SHP77 (cell line): Measurements from ENCODE around the gene SSX5.
"Not testable (repeated sequence)": the region's sequence is repeated elsewhere in the genome, so short reads cannot be mapped to it uniquely, and the experiment has no call there.

ENCODE experiments used
- DNase-seq, 2 experiments: peaks; one replicate each; lab custom pipeline; 2025; lab: John Stamatoyannopoulos, UW

SSX5 gene

GRCh38 chrX:48196745-48197201 lies at the start of gene SSX5:
TSS of gene SSX5 (minus strand) at chrX:48196795. CDS start at chrX:48195358, 1,437 bp downstream.
- no peak for DNase-seq

GRCh38 chrX:48224196-48224595 lies 27.6 kb upstream of the SSX5 start:
- not testable (repeated sequence) for DNase-seq

- DNase-seq, result not testable (repeated sequence)
Measured at GRCh38 chrX:48214341-48214740, 17.7 kb upstream of the SSX5 start.

- DNase-seq, result not testable (repeated sequence)
Measured at GRCh38 chrX:48190024-48190423, 6.6 kb downstream of the SSX5 start.

GRCh38 chrX:48181882-48182281 lies 14.7 kb downstream of the SSX5 start:
- not testable (repeated sequence) for DNase-seq

- DNase-seq, result no peak
Measured at GRCh38 chrX:48180811-48181210, 15.8 kb downstream of the SSX5 start.

GRCh38 chrX:48179691-48180090 lies 16.9 kb downstream of the SSX5 start:
- DNase-seq, result no peak

GRCh38 chrX:48166322-48166721 lies 30.3 kb downstream of the SSX5 start:
- not testable (repeated sequence) for DNase-seq

GRCh38 chrX:48165241-48165640 lies 31.4 kb downstream of the SSX5 start:
- DNase-seq, result no peak

GRCh38 chrX:48156014-48156413 lies 40.6 kb downstream of the SSX5 start:
- no peak for DNase-seq

GRCh38 chrX:48154796-48155195 lies 41.8 kb downstream of the SSX5 start:
- no peak for DNase-seq

GRCh38 chrX:48153769-48154168 lies 42.8 kb downstream of the SSX5 start:
- no peak for DNase-seq

GRCh38 chrX:48142697-48143096 lies 53.9 kb downstream of the SSX5 start:
- not testable (repeated sequence) for DNase-seq

- not testable (repeated sequence) for DNase-seq
Measured at GRCh38 chrX:48141810-48142508, 54.6 kb downstream of the SSX5 start.

GRCh38 chrX:48139076-48139475 lies 57.5 kb downstream of the SSX5 start:
- DNase-seq, result not testable (repeated sequence)
